ENCODE data around the gene CBY2.
"Not testable (repeated sequence)": the region's sequence is repeated elsewhere in the genome, so short reads cannot be mapped to it uniquely, and the experiment has no call there.

The CBY2 gene, protein sequence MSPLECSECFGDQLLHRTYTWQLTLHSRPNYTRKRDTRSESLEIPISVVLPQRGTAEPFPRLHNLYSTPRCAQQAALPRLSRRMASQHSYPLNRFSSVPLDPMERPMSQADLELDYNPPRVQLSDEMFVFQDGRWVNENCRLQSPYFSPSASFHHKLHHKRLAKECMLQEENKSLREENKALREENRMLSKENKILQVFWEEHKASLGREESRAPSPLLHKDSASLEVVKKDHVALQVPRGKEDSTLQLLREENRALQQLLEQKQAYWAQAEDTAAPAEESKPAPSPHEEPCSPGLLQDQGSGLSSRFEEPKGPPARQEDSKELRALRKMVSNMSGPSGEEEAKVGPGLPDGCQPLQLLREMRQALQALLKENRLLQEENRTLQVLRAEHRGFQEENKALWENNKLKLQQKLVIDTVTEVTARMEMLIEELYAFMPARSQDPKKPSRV

DNA sequence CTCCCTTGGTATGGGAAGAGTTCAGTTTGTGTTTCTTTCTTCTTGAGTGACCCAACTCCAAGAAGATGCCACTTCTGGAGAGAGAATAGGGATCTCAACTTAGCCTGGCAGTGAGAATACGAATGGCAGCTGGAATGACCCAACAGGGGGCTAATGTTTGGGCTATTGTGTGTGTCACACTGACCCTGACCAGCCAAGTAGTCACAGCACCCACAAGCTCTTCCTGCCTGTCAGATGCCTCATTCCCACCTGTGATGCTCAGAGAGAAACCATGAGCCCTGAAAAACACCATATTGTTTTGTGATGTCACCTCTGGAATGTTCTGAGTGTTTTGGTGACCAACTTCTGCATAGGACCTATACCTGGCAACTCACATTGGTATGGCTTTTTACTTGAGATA lies at the start of gene CBY2:
CBY2 (plus strand) TSS at position 233 of the 400 bp plus-strand sequence; CDS start at position 304, 71 bp downstream.
- Mint-ChIP-seq H3K27me3 (peaks cover 5% of the 10 kb centered on the region), H3K4me3 (no peak within 1 kb of the TSS), H3K36me3 (ENCODE audit: low read depth) (no peaks in the 10 kb centered on the region), H3K27ac (peak within 1 kb of the TSS; percentile 36), H3K4me1 (ENCODE audit: low read depth) (peaks cover 11% of the 10 kb centered on the region), H3K9me3 (no peaks in the 10 kb centered on the region)

DNA sequence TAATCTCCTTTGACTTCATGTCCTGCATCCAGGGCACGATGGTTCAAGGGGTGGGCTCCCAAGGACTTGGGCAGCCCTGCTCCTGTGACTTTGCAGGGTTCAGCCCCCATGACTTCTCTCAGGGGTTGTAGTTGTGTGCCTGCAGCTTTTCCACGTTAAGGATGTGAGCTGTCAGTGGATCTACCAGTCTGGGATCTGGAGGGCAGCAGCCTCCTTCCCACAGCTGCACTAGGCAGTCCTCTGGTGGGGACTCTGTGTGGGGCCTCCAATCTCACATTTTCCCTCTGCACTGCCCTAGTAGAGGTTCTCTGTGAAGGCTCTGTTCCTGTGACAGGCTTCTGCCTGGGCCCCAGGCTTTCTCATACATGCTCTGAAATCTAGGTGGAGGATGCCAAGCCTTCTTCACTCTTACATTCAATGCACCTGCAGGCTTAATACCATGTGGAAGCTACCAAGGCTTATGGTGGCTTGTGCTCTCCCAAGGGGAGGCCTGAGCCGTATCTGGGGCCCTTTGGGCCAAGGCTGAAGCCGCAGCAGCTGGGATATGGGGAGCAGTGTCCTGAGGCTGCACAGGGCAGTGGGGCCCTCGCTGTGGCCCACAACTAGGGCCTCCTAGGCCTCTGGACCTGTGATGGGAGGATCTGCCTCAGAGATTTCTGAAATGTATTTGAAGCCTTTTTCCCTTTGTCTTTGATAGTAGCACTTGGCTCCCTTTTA lies 47.3 kb upstream of the CBY2 start:
- H3K27ac Mint-ChIP-seq, result no peak overlapping the region

DNA sequence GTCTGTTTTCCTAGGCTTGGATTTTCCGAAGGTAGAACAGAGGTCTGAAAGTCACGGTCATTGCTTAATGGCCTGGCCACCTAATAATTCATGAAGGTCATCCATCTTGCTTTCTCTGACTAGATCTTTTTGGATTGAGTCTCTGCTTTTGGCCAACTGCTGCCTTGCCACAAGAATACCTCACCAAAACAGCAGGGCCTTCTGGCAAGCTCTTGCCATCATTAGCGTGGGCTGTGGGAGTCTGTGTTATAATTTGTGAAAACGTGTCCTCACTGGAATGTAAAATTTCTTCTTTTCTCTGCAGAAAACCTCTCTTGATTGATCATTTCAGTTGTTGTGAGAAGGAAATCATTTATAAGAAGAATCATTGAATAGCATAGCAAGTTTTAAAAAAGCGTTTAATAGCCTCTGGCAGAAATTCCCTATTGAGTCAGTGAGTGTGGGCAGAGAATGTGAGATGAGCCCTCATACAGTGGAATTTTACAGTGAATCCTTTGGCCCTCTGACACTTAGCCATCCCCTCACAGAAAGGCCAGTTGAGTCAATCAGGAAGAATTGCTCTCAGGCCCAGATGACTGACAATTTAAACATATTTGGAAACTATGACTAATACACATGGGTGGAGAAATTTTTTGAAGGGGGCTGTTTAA lies 43.4 kb upstream of the CBY2 start:
- Mint-ChIP-seq H3K4me1 (ENCODE audit: low read depth) (peaks cover 11% of the 10 kb centered on the region), H3K4me3 (no peak overlapping the region), H3K36me3 (ENCODE audit: low read depth) (no peaks in the 10 kb centered on the region), H3K27me3 (no peaks in the 10 kb centered on the region), H3K27ac (peak overlapping the region; percentile 46), H3K9me3 (no peaks in the 10 kb centered on the region)

More for the DNA sequence above, 47.3 kb upstream of the CBY2 start:
- Mint-ChIP-seq H3K36me3 (ENCODE audit: low read depth) (no peaks in the 10 kb centered on the region), H3K4me3 (no peak overlapping the region), H3K27me3 (no peaks in the 10 kb centered on the region), H3K9me3 (no peaks in the 10 kb centered on the region), H3K4me1 (ENCODE audit: low read depth) (peaks cover 11% of the 10 kb centered on the region)

DNA sequence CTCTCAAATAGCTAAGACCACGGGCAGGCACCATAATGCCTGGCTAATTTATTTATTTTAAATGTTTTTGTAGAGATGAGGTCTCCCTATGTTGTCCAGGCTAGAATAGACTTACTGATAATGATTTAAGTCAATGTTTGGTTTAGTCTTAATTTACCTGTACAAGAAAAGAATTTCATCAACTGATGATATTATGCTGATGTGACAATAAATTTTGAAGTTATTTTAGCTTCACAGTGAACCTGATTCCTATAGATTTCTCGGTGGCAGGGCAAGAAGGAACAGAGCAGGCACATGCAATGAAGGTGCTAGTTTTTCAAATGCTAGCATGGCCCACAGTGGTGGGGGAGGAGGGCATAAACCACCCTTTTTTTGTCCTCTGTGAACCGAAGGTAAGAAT lies 42.6 kb upstream of the CBY2 start:
- Mint-ChIP-seq H3K9me3 (no peaks in the 10 kb centered on the region), H3K4me3 (no peak overlapping the region), H3K27ac (no peak overlapping the region), H3K27me3 (no peaks in the 10 kb centered on the region), H3K36me3 (ENCODE audit: low read depth) (no peaks in the 10 kb centered on the region), H3K4me1 (ENCODE audit: low read depth) (peaks cover 11% of the 10 kb centered on the region)

DNA sequence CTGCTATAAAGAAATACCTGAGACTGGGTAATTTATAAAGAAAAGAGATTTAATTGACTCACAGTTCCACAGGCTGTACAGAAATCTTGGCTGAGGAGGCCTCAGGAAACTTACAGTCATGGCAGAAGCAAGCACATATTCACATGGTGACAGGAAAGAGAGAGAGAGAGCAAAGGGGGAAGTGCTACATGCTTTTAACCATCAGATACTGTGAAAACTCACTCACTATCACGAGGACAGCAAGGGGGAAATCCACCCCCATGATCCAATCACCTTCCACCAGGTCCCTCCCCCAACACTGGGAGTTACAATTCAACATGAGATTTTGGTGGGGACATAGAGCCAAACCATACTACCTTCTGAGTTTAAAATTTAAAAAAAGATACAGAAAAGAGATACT lies 41.7 kb upstream of the CBY2 start:
- H3K4me1 Mint-ChIP-seq (ENCODE audit: low read depth), result peaks cover 11% of the 10 kb centered on the region
- not testable (repeated sequence) for H3K4me3 Mint-ChIP-seq; H3K27me3 Mint-ChIP-seq; H3K9me3 Mint-ChIP-seq; H3K36me3 Mint-ChIP-seq (ENCODE audit: low read depth); H3K27ac Mint-ChIP-seq

DNA sequence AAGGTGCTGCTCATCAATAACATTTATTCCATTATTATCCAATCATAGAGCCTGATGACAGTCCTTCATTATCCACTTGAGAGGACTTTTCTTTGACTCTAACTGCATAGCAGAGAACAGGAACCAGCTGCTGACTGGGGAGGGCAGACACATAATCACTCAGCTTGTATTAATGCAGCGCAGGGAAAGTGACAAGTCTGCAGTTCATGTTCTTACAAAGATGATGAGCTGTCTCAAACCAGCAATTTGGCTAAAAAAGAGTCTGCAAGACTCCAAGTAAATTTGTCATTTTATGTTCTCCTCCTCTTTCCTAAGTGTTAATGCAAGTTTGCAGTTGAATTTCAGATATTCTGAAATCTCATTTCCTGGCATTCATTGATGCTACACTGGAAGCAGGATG lies 40.0 kb upstream of the CBY2 start:
- Mint-ChIP-seq H3K36me3 (ENCODE audit: low read depth) (no peaks in the 10 kb centered on the region), H3K27ac (no peak overlapping the region), H3K4me1 (ENCODE audit: low read depth) (peaks cover 11% of the 10 kb centered on the region), H3K27me3 (no peaks in the 10 kb centered on the region), H3K4me3 (no peak overlapping the region), H3K9me3 (no peaks in the 10 kb centered on the region)

DNA sequence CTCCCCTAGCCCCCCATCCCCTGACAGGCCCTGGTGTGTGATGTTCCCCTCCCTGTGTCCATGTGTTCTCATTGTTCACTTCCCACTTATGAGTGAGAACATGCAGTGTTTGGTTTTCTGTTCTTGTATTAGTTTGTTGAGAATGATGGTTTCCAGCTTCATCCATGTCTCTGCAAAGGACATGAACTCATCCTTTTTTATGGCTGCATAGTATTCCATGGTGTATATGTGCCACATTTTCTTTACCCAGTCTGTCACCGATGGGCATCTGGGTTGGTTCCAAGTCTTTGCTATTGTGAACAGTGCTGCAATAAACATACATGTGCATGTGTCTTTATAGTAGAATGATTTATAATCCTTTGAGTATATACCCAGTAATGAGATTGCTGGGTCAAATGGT lies 39.2 kb upstream of the CBY2 start:
- H3K9me3 Mint-ChIP-seq; H3K27ac Mint-ChIP-seq; H3K27me3 Mint-ChIP-seq; H3K36me3 Mint-ChIP-seq (ENCODE audit: low read depth); H3K4me3 Mint-ChIP-seq: not testable (repeated sequence)
- H3K4me1 Mint-ChIP-seq (ENCODE audit: low read depth), result peaks cover 11% of the 10 kb centered on the region

DNA sequence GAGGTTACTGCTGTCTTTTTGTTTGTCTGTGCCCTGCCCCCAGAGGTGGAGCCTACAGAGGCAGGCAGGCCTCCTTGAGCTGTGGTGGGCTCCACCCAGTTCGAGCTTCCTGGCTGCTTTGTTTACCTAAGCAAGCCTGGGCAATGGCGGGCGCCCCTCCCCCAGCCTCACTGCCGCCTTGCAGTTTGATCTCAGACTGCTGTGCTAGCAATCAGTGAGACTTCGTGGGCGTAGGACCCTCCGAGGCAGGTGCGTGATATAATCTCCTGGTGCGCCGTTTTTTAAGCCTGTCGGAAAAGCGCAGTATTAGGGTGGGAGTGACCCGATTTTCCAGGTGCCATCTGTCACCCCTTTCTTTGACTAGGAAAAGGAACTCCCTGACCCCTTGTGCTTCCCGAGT lies 32.5 kb upstream of the CBY2 start:
- H3K4me1 Mint-ChIP-seq (ENCODE audit: low read depth); H3K36me3 Mint-ChIP-seq (ENCODE audit: low read depth); H3K9me3 Mint-ChIP-seq; H3K4me3 Mint-ChIP-seq; H3K27me3 Mint-ChIP-seq; H3K27ac Mint-ChIP-seq: not testable (repeated sequence)

DNA sequence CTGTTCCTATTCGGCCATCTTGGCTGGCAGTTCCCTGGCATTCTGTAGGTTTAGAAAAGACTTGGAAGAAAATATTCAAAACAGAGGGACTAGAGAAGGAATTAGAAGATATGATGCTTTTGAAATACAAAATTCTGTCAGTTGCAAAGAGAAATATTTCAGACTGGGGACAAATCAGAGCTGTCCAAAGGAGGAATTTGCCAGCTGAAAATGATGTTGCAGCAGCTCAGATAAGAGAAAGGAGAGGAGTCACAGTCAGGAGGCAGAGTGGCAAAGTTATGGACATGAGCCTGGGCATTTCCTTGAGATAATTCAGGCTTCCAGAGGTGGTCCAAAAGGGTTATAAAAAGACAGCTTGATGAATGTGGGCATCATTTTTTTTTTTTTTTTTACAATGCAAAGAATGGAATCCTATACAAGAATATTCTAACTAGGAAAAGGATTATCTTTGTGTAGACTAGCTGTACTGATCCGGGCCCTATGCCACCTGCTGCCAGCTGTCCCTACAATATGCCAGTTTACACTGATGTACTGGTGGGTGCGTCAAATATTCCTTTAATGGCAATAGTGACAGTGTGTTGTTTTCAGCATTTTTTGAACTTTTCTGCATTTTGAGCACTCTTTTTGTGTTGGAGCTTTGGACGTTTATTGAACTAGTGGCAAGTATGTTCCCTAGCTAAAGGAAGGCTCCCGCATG lies 31.8 kb upstream of the CBY2 start:
- H3K27ac Mint-ChIP-seq, result no peak overlapping the region
- peaks cover 4% of the 10 kb centered on the region for H3K4me1 Mint-ChIP-seq (ENCODE audit: low read depth)
- H3K4me3 Mint-ChIP-seq, result no peak overlapping the region
- H3K36me3 Mint-ChIP-seq (ENCODE audit: low read depth), result no peaks in the 10 kb centered on the region
- no peaks in the 10 kb centered on the region for H3K9me3 Mint-ChIP-seq
- no peaks in the 10 kb centered on the region for H3K27me3 Mint-ChIP-seq

DNA sequence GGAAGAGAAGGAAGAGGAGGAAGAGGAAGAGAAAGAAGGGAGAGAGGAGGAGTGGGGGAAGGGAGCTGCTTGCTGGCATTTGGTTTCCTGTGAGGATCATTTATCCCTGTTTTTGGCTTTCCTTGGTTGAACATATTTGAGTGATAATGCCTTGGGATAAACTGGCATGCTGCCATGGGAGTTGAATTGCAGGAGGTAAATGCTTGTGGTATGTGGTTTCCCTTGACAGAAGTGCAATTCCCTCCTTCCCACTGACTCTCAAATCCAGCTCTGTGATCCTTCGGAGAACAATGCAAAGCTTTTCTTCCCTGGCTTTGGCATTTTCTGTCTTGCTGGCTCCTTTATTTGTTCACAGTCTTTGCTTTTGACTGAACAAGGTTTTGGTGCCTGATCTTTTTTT lies 27.2 kb upstream of the CBY2 start:
- H3K4me3 Mint-ChIP-seq, result no peak overlapping the region
- no peaks in the 10 kb centered on the region for H3K36me3 Mint-ChIP-seq (ENCODE audit: low read depth)
- peaks cover 2% of the 10 kb centered on the region for H3K4me1 Mint-ChIP-seq (ENCODE audit: low read depth)
- no peaks in the 10 kb centered on the region for H3K27me3 Mint-ChIP-seq
- no peak overlapping the region for H3K27ac Mint-ChIP-seq
- H3K9me3 Mint-ChIP-seq, result no peaks in the 10 kb centered on the region

DNA sequence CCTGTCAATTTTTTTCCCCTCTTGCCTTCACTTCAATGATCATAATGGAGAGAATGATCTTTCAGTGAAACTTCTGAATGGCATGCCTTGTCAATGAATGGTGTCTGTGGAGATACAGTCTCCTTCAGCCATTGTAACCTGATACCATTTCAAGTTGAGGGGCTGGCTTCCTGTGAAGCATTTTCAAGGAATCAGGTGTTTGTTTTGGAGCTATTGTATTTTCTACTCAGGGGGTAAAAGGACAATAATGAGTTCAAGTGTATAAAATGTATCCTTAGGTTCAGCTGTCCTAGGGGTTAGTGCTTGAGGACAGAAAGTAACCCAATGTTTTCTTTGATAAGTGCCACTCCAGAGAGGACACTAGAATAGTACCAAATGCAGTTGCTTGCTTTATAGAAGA lies 23.8 kb upstream of the CBY2 start:
- H3K4me1 Mint-ChIP-seq (ENCODE audit: low read depth), result no peaks in the 10 kb centered on the region
- no peak overlapping the region for H3K27ac Mint-ChIP-seq
- no peaks in the 10 kb centered on the region for H3K27me3 Mint-ChIP-seq
- H3K4me3 Mint-ChIP-seq, result no peak overlapping the region
- H3K36me3 Mint-ChIP-seq (ENCODE audit: low read depth), result no peaks in the 10 kb centered on the region
- H3K9me3 Mint-ChIP-seq, result no peaks in the 10 kb centered on the region

DNA sequence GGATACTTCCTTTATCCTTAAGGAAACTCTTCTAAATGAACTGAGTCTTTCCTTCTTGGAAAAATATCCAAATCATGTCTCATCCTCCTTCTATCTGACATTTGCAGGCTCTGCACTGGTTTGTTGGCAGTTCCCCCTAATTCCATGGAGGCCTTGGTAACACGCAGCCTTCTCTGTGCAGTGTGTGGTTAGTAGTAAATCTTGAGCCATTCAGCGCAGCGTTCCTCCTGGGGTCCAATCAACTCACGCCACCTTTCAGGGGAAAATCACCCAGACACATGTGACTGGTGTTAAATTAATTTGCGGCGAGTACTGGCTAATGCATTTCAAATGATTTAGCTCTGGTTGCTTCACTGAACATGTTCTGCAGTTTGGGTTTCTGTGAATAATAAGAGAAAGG lies 21.0 kb upstream of the CBY2 start:
- Mint-ChIP-seq H3K4me1 (ENCODE audit: low read depth) (no peaks in the 10 kb centered on the region), H3K27ac (no peak overlapping the region), H3K9me3 (no peaks in the 10 kb centered on the region), H3K4me3 (no peak overlapping the region), H3K36me3 (ENCODE audit: low read depth) (no peaks in the 10 kb centered on the region), H3K27me3 (no peaks in the 10 kb centered on the region)

DNA sequence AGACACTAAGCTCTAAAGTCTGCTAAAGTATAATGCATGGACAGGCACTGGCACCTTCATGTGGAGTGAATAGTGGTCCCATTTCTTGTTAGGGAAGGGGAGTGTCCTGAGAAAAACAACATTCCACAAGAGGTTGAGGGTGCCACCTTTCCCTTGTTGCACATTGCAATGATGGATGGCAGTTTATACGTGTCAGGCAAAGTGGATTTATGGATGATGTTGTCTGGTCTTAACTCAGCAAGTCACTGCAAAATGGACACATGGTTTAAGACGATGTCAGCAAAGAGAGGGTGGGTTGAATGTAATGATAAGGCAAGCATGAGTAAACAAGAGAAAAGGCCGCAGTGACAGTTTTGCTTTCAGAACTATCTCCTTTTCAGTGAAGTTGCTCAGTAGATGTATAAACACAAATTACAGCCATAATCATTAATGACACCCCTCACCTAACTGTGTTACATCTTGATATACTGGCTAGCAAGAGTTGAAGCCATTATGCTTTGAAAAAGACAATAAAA lies 19.6 kb upstream of the CBY2 start:
- Mint-ChIP-seq H3K4me1 (ENCODE audit: low read depth) (no peaks in the 10 kb centered on the region), H3K27ac (no peak overlapping the region), H3K4me3 (no peak overlapping the region), H3K36me3 (ENCODE audit: low read depth) (no peaks in the 10 kb centered on the region), H3K27me3 (no peaks in the 10 kb centered on the region), H3K9me3 (no peaks in the 10 kb centered on the region)

DNA sequence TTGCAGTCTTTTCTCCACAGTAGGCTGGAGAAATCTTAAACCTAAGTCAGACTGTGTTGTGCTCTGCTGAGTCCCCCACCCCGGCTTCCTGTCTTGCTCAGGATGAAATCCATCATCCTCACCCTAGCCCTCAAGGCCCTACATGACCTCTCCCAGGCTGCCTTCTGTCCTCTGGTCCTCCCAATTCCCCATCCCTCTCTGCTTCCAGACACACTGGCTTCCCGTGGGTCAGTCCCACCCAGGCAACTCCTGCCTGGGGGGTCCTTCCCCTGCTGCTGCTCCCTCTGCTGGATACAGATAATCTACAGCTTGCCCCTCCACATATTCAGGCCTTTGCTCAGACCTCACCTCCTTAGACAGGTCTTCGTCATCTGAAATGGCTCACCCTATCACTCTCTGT lies 18.4 kb upstream of the CBY2 start:
- Mint-ChIP-seq H3K36me3 (ENCODE audit: low read depth) (no peaks in the 10 kb centered on the region), H3K9me3 (no peaks in the 10 kb centered on the region), H3K27ac (no peak overlapping the region), H3K27me3 (no peaks in the 10 kb centered on the region), H3K4me3 (no peak overlapping the region), H3K4me1 (ENCODE audit: low read depth) (no peaks in the 10 kb centered on the region)

DNA sequence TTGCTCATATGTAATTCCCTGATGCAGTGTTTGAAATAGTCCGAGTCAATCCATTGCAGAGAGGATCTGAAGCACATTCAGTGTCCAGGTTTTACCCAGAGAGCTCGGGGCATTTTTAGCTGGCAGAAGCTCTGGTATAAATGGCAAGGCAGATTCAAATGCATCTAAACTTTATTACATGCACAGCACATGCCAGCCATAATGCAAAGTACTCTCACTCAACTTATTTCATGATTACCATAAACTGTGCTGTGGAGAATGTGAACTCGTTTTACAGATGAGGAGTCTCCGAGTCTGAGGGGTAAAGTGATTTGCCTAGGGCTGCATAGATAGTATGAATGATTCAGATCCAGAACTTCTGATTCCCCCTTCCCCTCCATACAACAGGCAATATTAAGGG lies 13.5 kb upstream of the CBY2 start:
- Mint-ChIP-seq H3K36me3 (ENCODE audit: low read depth) (no peaks in the 10 kb centered on the region), H3K27ac (no peak overlapping the region), H3K27me3 (peaks cover 7% of the 10 kb centered on the region), H3K9me3 (no peaks in the 10 kb centered on the region), H3K4me3 (no peak overlapping the region), H3K4me1 (ENCODE audit: low read depth) (no peaks in the 10 kb centered on the region)

All from stimulated activated naive CD8-positive, alpha-beta T cell treated with anti-CD3 and anti-CD28 coated beads, Interleukin-15, Interleukin-2, amounts not matched to agents 100 ng/mL and 50 ng/mL, for 24 hours (primary cell).